ENCODE results near the gene ODAD4. TPM values are rescaled to one million over a fixed set of nuclear protein-coding genes. Genes with fewer than 3 reads are reported as not detected.

Gene ODAD4
- total and polyA plus RNA-seq, 2 of the 8 experiments (the other 6 are each of a cell fraction or from before 2014, with no cell fraction given), result 0.48 to 1.3 TPM

DNA sequence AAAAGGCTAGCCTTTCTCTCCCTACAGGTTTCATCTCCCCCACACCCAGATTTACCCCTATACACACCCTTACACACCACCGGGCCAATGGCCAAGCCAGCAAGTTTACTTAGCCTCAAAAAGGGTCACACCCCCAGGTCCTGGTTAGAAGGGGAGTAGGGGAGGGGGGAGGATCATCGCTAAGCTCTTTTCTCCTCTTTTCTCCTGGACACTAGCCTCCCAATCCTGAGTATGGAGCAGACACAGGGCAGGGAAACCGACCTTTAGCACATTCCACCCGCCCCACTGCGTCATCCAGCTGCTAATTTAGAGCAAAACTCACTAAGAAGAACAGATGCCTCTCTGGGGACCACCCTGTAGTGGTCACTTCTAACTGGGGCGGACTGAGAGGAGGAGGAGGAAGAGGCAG is 16.1 kb upstream of the ODAD4 start (continued):
- TF ChIP-seq, protein P1, sequence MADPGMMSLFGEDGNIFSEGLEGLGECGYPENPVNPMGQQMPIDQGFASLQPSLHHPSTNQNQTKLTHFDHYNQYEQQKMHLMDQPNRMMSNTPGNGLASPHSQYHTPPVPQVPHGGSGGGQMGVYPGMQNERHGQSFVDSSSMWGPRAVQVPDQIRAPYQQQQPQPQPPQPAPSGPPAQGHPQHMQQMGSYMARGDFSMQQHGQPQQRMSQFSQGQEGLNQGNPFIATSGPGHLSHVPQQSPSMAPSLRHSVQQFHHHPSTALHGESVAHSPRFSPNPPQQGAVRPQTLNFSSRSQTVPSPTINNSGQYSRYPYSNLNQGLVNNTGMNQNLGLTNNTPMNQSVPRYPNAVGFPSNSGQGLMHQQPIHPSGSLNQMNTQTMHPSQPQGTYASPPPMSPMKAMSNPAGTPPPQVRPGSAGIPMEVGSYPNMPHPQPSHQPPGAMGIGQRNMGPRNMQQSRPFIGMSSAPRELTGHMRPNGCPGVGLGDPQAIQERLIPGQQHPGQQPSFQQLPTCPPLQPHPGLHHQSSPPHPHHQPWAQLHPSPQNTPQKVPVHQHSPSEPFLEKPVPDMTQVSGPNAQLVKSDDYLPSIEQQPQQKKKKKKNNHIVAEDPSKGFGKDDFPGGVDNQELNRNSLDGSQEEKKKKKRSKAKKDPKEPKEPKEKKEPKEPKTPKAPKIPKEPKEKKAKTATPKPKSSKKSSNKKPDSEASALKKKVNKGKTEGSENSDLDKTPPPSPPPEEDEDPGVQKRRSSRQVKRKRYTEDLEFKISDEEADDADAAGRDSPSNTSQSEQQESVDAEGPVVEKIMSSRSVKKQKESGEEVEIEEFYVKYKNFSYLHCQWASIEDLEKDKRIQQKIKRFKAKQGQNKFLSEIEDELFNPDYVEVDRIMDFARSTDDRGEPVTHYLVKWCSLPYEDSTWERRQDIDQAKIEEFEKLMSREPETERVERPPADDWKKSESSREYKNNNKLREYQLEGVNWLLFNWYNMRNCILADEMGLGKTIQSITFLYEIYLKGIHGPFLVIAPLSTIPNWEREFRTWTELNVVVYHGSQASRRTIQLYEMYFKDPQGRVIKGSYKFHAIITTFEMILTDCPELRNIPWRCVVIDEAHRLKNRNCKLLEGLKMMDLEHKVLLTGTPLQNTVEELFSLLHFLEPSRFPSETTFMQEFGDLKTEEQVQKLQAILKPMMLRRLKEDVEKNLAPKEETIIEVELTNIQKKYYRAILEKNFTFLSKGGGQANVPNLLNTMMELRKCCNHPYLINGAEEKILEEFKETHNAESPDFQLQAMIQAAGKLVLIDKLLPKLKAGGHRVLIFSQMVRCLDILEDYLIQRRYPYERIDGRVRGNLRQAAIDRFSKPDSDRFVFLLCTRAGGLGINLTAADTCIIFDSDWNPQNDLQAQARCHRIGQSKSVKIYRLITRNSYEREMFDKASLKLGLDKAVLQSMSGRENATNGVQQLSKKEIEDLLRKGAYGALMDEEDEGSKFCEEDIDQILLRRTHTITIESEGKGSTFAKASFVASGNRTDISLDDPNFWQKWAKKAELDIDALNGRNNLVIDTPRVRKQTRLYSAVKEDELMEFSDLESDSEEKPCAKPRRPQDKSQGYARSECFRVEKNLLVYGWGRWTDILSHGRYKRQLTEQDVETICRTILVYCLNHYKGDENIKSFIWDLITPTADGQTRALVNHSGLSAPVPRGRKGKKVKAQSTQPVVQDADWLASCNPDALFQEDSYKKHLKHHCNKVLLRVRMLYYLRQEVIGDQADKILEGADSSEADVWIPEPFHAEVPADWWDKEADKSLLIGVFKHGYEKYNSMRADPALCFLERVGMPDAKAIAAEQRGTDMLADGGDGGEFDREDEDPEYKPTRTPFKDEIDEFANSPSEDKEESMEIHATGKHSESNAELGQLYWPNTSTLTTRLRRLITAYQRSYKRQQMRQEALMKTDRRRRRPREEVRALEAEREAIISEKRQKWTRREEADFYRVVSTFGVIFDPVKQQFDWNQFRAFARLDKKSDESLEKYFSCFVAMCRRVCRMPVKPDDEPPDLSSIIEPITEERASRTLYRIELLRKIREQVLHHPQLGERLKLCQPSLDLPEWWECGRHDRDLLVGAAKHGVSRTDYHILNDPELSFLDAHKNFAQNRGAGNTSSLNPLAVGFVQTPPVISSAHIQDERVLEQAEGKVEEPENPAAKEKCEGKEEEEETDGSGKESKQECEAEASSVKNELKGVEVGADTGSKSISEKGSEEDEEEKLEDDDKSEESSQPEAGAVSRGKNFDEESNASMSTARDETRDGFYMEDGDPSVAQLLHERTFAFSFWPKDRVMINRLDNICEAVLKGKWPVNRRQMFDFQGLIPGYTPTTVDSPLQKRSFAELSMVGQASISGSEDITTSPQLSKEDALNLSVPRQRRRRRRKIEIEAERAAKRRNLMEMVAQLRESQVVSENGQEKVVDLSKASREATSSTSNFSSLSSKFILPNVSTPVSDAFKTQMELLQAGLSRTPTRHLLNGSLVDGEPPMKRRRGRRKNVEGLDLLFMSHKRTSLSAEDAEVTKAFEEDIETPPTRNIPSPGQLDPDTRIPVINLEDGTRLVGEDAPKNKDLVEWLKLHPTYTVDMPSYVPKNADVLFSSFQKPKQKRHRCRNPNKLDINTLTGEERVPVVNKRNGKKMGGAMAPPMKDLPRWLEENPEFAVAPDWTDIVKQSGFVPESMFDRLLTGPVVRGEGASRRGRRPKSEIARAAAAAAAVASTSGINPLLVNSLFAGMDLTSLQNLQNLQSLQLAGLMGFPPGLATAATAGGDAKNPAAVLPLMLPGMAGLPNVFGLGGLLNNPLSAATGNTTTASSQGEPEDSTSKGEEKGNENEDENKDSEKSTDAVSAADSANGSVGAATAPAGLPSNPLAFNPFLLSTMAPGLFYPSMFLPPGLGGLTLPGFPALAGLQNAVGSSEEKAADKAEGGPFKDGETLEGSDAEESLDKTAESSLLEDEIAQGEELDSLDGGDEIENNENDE (IDR thresholded peaks at IDR 0.05; ENCODE audit: insufficient replicate concordance, low read length), result no peak
- TF ChIP-seq POLR2AphosphoS5 (IDR thresholded peaks at IDR 0.05; ENCODE audit: low read depth, low read length) (no peak), ATF2 (IDR thresholded peaks at IDR 0.05; ENCODE audit: low read length) (no peak), RAD21 (IDR thresholded peaks at IDR 0.05 in 1 of 2, conservative IDR thresholded peaks at IDR 0.05 in 1 of 2; ENCODE audit: low read depth in 2 of 2, low read length in 2 of 2) (no peak), SIRT6 (IDR thresholded peaks at IDR 0.05; ENCODE audit: low read length) (no peak)

Measured in H1 (cell line).